A172 (cell line): ENCODE data around the gene LATS2. TPM values are rescaled to one million over a fixed set of nuclear protein-coding genes. Genes with fewer than 3 reads are reported as not detected.

ENCODE experiments used
- DNase-seq: peaks from one replicate; pipeline ENCODE4 v3.0.0-alpha.2; 2015; ENCODE audit warnings: low spot score
- total RNA-seq: library from RNA; depleted of rRNA; stranded (reverse); fragments of >200 nt; shearing (Covaris generic); gene quantifications from 2 replicates; pipeline ENCODE4 v1.2.3, GENCODE V29; 2014

Gene LATS2
- total RNA-seq, 1 experiment from 2014 or later: 13.5 TPM

- DNase-seq: no peak
These were observed 12.3 kb downstream of the LATS2 start for GRCh38 chr13:21048901-21049698.

- no peak for DNase-seq
These were observed 13.6 kb downstream of the LATS2 start for GRCh38 chr13:21047591-21048282.

- DNase-seq: no peak
These were observed 14.3 kb downstream of the LATS2 start for GRCh38 chr13:21047087-21047486.

DNA sequence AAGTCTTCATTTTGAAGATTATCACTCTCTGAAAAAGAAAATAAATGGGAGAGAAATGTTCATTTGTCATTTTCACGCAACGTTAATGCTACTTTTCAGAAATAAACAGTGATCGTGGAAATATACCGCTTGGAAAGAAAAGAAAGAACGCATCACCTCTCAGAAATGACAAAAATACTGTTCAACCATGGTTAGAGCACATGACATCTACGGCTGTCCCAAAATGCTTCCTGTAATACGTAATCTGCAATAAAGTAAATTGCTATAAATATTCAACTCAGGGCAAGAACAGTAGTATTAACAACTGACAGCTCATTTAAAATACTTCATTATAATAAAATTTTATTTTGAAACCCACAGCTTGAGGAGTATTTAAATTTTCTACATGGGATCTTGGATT is 15.2 kb downstream of the LATS2 start:
- no peak for DNase-seq

GRCh38 chr13:21045100-21045499 is 16.3 kb downstream of the LATS2 start:
- no peak for DNase-seq

- no peak for DNase-seq
These were observed 17.5 kb downstream of the LATS2 start for GRCh38 chr13:21043898-21044297.

DNA sequence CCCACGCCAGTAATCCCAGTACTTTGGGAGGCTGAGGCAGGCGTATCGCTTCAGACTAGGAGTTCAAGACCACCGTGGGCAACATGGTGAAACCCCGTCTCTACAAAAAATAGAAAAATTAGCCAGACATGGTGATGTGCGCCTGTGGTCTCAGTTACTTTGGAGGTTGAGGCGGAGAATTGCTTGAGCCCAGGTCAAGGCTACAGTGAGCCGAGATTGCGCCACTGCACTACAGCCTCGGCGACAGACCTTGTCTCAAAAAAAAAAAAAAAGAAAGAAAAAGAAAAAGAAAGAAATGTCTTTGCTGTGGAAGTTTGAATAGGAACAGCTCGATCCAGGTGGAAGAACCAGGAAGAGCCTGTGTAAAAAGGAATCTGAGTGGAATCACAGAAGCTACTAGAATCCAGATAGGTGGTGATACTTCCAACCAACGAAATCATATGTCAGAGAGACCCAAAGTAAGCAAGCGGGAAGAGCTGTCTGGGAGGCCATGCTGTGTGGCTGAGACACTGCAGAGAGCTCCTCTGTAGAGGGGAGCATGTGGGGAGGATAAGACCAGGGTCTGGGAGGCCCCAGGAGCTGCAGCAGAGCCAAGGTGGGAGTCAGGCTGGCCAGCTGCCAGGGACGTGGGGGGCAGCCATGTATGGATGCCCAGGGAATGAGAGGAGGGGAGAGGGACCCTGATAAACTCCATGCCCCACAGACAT is 21.1 kb downstream of the LATS2 start:
- no peak for DNase-seq

- no peak for DNase-seq
These were observed 22.1 kb downstream of the LATS2 start for GRCh38 chr13:21039097-21039800.

- DNase-seq: no peak
These were observed 23.7 kb downstream of the LATS2 start for GRCh38 chr13:21037656-21038055.

DNA sequence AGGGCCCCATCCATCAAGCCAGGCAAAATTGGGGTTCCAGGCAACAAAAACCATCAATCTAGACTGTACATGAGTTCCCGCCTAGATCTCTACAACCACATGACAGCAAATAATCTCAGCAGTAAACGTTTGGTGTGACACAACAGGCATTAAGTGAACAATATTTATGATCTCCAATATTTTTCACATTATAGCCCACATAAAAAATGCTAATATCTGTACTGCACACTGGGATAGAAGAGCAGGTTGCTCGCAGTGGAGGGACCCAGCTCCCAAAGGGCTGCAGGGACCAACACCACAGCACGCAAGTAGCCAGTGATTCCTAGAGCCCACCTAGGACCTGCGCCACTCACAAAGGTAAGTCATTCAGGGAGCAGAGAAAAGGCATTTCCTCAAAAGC is 25.9 kb downstream of the LATS2 start:
- DNase-seq: no peak

- DNase-seq: peak; percentile 18
These were observed 26.7 kb downstream of the LATS2 start for GRCh38 chr13:21034603-21035191.

DNA sequence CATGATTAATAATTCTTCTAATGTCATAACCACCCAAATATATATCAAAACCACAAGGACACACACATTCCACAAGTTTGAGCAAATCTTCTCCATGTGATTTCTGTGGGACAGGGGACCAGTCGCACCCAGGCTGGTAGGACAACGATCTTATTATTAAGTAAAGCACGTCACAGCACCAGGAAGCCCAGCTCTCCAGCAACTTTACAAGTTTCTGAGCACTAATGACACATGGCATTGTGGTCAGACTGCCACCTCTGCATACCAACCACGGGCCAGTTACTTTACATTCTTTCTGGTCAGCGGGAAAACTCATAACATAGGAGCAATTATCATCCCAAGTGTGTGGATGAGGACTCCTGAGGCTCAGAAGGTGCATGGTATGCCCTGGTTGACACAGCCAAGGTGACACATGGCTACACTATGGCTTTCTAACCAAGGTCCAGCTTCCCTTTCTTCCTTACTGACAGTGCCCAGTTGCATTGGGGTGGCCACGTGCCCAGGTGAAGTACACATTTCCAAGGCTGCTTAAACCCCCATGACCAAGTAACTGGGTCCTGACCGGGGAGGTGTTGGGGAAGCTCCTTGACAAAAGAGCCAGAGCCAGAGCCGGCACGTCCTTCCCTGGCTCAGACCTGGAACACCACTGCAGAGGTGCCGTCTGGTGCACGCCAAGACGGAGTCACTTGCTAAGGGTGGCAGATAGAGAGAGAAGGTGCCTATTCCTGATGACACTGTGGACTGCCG is 27.4 kb downstream of the LATS2 start:
- DNase-seq: peak; percentile 74

- peak; percentile 16 for DNase-seq
These were observed 28.1 kb downstream of the LATS2 start for GRCh38 chr13:21033212-21033840.

GRCh38 chr13:21032656-21033055 is 28.7 kb downstream of the LATS2 start:
- no peak for DNase-seq

DNA sequence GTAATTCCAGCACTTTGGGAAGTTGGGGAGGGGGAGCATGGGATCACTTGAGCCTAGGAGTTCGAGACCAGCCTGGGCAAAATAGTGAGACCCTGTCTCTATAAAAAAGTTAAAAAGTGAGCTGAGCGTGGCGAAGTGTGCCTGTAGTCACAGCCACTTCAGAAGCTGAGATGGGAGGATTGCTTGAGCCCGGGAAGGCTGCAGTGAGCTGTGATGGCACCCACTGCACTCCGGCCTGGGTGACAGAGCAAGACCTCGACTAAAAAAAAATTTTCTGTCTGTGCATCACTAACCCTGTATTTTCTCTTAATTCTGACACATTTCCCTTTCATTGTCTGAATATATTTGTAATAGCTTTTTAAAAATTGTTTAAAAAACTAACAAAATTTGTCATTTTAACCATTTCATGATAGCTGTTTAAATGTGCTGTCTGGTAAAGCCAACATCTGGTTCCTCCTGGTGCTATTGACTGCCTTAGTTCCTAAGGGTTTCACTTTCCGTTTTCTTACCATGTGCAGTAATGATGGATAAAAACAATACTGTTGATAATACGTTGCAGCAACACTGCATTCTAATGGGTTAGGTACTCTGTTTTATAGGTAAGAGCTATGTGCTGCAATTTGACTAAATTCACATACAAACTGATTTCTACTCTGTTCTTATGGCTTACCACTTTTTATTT is 29.7 kb downstream of the LATS2 start:
- DNase-seq: no peak

- DNase-seq: no peak
These were observed 35.8 kb downstream of the LATS2 start for GRCh38 chr13:21025539-21025938.

- DNase-seq: no peak
These were observed 39.1 kb downstream of the LATS2 start for GRCh38 chr13:21022056-21022979.

DNA sequence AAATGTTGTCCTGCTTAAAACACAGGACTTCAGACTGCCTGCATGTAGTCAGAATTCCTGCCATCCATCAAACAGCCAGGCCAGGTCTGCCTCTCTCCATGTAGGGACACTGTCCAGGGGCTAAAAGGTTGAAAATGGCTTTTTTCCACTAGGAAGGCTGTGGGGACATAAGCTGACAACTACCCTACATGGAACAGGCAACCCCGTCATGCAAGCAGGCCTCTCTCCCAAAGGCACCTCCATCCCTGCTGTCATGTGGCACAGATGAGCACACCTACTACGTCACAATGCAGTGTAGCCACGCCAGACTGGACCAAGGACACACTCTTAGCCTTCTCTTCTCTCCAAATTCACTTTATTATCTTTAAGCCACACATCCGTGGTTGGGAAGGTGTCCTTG is 40.8 kb downstream of the LATS2 start:
- DNase-seq: no peak

DNA sequence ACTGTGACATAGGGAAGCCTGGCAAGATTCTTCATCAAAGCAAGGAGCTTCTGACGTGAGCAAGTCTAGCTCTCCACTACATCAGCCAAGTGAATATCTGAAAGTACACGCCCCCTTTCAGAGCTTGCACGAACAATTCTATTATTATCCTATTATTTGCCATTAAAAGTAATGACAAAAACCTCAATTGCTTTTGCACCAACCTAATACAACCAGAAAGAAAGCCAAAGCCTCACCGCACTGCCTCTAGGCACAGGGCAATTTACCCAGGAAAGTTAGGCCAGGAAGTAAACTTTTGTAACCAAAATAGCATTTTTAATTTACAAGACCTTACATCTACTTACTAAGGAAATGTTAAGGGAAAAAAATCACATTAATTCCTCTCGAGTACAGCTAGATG is 41.2 kb downstream of the LATS2 start:
- no peak for DNase-seq
